Measurements from ENCODE around the gene MED28. TPM values are rescaled to one million over a fixed set of nuclear protein-coding genes. Genes with fewer than 3 reads are reported as not detected.
"Not testable (repeated sequence)": the region's sequence is repeated elsewhere in the genome, so short reads cannot be mapped to it uniquely, and the experiment has no call there.

The MED28 gene
- total RNA-seq, 1 donor from 2014 or later, result 113 TPM

DNA sequence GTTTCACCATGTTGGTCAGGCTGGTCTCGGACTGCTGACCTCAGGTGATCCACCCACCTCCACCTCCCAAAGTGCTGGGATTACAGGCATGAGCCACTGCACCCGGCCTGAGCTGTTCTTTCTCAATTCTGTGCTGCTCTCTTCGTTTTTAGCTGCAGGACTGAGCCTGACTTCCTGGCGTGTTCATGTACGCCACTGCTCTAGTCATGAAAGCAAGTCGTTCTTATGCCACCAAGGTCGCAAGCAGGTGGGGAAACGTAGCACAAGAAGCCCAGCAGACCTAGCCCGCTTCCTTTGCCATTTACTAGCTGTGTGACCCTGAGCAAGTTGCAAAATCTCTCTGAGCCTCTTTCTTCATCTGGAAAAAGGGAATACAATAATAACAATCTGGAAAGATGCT lies 43.4 kb downstream of the MED28 start:
- Mint-ChIP-seq H3K27me3 (ENCODE audit: low read depth) (peaks cover 28% of the 10 kb centered on the region), H3K27ac (no peak overlapping the region), H3K9me3 (no peaks in the 10 kb centered on the region), H3K36me3 (no peaks in the 10 kb centered on the region), H3K4me3 (no peak overlapping the region), H3K4me1 (no peaks in the 10 kb centered on the region)
- no peak for DNase-seq (ENCODE audit: low spot score in 2 of 2, unreplicated experiment in 2 of 2)
- TF ChIP-seq, protein P1, sequence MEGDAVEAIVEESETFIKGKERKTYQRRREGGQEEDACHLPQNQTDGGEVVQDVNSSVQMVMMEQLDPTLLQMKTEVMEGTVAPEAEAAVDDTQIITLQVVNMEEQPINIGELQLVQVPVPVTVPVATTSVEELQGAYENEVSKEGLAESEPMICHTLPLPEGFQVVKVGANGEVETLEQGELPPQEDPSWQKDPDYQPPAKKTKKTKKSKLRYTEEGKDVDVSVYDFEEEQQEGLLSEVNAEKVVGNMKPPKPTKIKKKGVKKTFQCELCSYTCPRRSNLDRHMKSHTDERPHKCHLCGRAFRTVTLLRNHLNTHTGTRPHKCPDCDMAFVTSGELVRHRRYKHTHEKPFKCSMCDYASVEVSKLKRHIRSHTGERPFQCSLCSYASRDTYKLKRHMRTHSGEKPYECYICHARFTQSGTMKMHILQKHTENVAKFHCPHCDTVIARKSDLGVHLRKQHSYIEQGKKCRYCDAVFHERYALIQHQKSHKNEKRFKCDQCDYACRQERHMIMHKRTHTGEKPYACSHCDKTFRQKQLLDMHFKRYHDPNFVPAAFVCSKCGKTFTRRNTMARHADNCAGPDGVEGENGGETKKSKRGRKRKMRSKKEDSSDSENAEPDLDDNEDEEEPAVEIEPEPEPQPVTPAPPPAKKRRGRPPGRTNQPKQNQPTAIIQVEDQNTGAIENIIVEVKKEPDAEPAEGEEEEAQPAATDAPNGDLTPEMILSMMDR (IDR thresholded peaks at IDR 0.05; ENCODE audit: unreplicated experiment), result no peak

DNA sequence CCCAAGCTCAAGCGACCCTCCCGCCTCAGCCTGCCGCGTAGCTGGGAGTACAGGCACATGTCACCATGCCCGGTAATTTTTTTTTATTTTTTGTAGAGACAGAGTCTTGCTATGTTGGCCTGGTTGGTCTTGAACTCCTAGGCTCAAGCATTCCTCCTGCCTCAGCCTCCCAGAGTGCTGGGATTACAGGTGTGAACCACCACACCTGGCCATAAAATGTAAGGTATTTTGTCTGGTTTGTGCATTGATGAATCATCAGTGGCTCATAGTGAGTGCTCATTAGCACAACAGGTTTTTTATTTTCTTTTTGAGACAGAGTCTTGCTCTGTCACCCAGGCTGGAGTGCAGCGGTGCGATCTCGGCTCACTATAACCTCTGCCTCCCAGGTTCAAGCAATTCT lies 44.8 kb downstream of the MED28 start:
- not testable (repeated sequence) for H3K27ac Mint-ChIP-seq; DNase-seq (ENCODE audit: low spot score in 2 of 2, unreplicated experiment in 2 of 2); H3K4me1 Mint-ChIP-seq; H3K4me3 Mint-ChIP-seq; H3K36me3 Mint-ChIP-seq; H3K9me3 Mint-ChIP-seq
- H3K27me3 Mint-ChIP-seq (ENCODE audit: low read depth), result peaks cover 30% of the 10 kb centered on the region

DNA sequence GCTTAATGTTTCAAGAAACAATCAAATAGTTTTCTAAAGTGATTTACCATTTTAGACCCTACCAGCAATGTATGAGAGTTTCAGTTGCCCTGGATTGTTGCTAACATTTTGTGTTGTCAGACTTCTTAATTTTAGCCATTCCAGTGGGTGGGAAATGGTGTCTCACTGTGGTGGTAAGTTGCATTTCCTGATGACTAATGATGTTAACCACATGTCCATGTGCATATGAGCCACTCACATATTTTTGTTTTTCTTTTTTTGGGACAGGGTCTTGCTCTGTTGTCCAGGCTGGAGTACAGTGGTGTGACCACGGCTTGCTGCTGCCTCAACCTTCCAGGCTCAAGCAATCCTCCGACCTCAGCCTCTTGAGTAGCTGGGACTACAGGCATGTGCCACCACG lies 48.3 kb downstream of the MED28 start:
- TF ChIP-seq, protein P1 (IDR thresholded peaks at IDR 0.05; ENCODE audit: unreplicated experiment), result no peak
- H3K36me3 Mint-ChIP-seq, result no peaks in the 10 kb centered on the region
- no peak overlapping the region for H3K4me3 Mint-ChIP-seq
- H3K27ac Mint-ChIP-seq, result no peak overlapping the region
- no peaks in the 10 kb centered on the region for H3K9me3 Mint-ChIP-seq
- peaks cover 14% of the 10 kb centered on the region for H3K27me3 Mint-ChIP-seq (ENCODE audit: low read depth)
- DNase-seq (ENCODE audit: low spot score in 2 of 2, unreplicated experiment in 2 of 2), result no peak
- H3K4me1 Mint-ChIP-seq, result no peaks in the 10 kb centered on the region

DNA sequence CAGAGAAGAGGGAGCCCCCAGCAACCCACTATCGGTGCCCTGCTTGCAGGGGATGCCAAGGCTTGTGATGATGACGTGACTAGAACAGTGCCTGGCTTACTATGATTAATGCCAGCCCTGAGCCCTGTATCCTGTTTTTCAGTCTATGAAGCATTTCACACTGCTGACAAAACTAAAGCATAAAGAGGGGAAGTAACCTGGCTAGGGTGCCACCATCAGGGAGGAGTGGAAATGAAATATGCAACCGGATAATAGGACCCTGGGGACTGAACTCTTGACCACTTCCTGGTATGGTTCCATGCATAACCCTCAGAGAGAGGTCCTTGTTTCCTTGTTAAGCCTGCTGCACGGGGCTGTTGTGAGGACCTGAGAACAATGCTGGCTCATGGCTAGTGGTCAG lies 50.3 kb downstream of the MED28 start:
- TF ChIP-seq, protein P1 (IDR thresholded peaks at IDR 0.05; ENCODE audit: unreplicated experiment), result no peak
- no peak for DNase-seq (ENCODE audit: low spot score in 2 of 2, unreplicated experiment in 2 of 2)
- Mint-ChIP-seq H3K27me3 (ENCODE audit: low read depth) (peaks cover 9% of the 10 kb centered on the region), H3K4me1 (no peaks in the 10 kb centered on the region), H3K27ac (no peak overlapping the region), H3K36me3 (no peaks in the 10 kb centered on the region), H3K4me3 (no peak overlapping the region), H3K9me3 (no peaks in the 10 kb centered on the region)

DNA sequence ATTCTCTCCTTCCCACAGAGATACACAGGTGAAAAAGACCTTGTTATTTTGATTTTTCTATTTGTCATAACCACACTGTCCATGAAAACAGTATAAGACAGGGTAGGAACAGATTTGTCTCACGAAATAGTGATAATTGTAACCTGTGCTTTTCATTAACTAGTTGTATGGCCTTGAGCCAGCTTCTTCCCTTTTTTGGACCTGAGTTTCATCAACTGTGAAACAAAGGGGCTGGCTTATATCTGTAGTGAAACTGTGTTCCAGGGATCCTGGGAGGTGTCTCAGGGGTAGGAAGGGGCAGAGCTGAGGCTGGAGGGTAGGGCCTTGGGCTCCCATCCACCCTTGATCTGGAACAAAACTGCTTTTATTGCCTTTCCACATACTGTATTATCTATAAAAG lies 50.9 kb downstream of the MED28 start:
- peaks cover 9% of the 10 kb centered on the region for H3K27me3 Mint-ChIP-seq (ENCODE audit: low read depth)
- H3K9me3 Mint-ChIP-seq, result no peaks in the 10 kb centered on the region
- no peak overlapping the region for H3K27ac Mint-ChIP-seq
- H3K4me3 Mint-ChIP-seq, result no peak overlapping the region
- no peaks in the 10 kb centered on the region for H3K4me1 Mint-ChIP-seq
- no peaks in the 10 kb centered on the region for H3K36me3 Mint-ChIP-seq
- DNase-seq (ENCODE audit: low spot score in 2 of 2, unreplicated experiment in 2 of 2), result no peak
- TF ChIP-seq, protein P1 (IDR thresholded peaks at IDR 0.05; ENCODE audit: unreplicated experiment), result no peak

DNA sequence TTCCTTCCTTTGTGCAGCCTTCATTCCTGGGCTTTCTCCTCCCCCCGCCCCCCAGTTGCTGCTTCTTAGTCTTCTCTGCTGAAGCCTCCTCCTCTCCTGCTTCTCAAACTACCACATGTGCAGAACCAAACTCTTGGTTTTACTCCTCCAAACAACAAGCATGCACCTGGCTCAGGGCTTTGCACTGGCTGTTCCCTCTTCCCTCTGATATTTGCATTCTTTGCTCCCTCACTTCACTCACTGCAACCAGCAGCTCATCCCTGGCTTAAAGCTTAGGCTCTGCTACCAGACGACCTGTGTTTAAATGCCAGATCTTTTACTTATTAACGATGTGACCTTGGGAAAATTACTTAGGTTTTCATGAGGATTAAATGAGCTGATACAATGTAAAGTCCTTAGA lies 51.4 kb downstream of the MED28 start:
- Mint-ChIP-seq H3K27ac (no peak overlapping the region), H3K36me3 (no peaks in the 10 kb centered on the region), H3K4me3 (no peak overlapping the region), H3K9me3 (no peaks in the 10 kb centered on the region), H3K4me1 (no peaks in the 10 kb centered on the region), H3K27me3 (ENCODE audit: low read depth) (peaks cover 6% of the 10 kb centered on the region)
- no peak for DNase-seq (ENCODE audit: low spot score in 2 of 2, unreplicated experiment in 2 of 2)
- TF ChIP-seq, protein P1 (IDR thresholded peaks at IDR 0.05; ENCODE audit: unreplicated experiment), result no peak
